Sigmoid colon (tissue), 7 donors: ENCODE results near the gene SMCHD1. TPM values are rescaled to one million over a fixed set of nuclear protein-coding genes. Genes with fewer than 3 reads are reported as not detected.

Experiments used
- DNase-seq: peaks from one replicate; pipeline ENCODE4 v3.0.0-alpha.2; 2019
- H3K27ac ChIP-seq, 4 donors: fragments of 200-600 bp; sonication (generic); one replicate each; pipeline ENCODE4 v1.5.1; 2016 to 2019; ENCODE audit warnings: mild to moderate bottlenecking in 1 of 4
- H3K27me3 ChIP-seq, 3 donors: fragments of 200-600 bp; sonication (generic); one replicate each; pipeline ENCODE4 v1.5.1; 2019; ENCODE audit warnings: mild to moderate bottlenecking in 1 of 3
- H3K36me3 ChIP-seq, 4 donors: fragments of 200-600 bp; sonication (generic); one replicate each; pipeline ENCODE4 v1.5.1; 2016 to 2019
- H3K4me1 ChIP-seq, 4 donors: fragments of 200-600 bp; sonication (generic); one replicate each; pipeline ENCODE4 v1.5.1; 2017 to 2019
- H3K4me3 ChIP-seq, 4 donors: fragments of 200-600 bp; sonication (generic); one replicate each; pipeline ENCODE4 v1.5.1; 2017 to 2019; ENCODE audit warnings: mild to moderate bottlenecking in 2 of 4, moderate library complexity in 1 of 4
- H3K9me3 ChIP-seq, 4 donors: fragments of 200-600 bp in 3 of 4; sonication (generic) in 3 of 4; one replicate each; pipeline versions ENCODE4 v1.5.1 to v1.6.1; 2013 to 2019
- CTCF ChIP-seq, 4 experiments: fragments of 450-650 bp in 3 of 4; fragments of 200-600 bp in 1 of 4; IDR thresholded peaks; one replicate each; pipeline ENCODE4 v1.5.1; 2016 to 2019; ENCODE audit warnings: antibody characterized with exemption in 4 of 4, mild to moderate bottlenecking in 3 of 4, moderate library complexity in 2 of 4
- EP300 ChIP-seq, 4 donors: sonication (generic); formaldehyde crosslinking; IDR thresholded peaks; one replicate each; pipeline ENCODE4 v1.6.1; 2017; ENCODE audit warnings: antibody characterized with exemption in 4 of 4
- POLR2A ChIP-seq, 2 donors: fragments of 450-650 bp; IDR thresholded peaks; one replicate each; pipeline ENCODE4 v1.6.1; 2016; ENCODE audit warnings: antibody characterized with exemption in 2 of 2, mild to moderate bottlenecking in 2 of 2, moderate library complexity in 2 of 2
- POLR2AphosphoS5 ChIP-seq, 4 donors: sonication (generic); formaldehyde crosslinking; IDR thresholded peaks; one replicate each; pipeline ENCODE4 v1.6.1; 2017; ENCODE audit warnings: antibody characterized with exemption in 4 of 4
- WGBS, 2 donors: extraction: QIAGEN DNeasy Blood & Tissue Kit; methylation state at CpG; one replicate each; pipeline ENCODE4 v1.1.7; 2013; 5-methylcytosine and 5-hydroxymethylcytosine counted together
- intact Hi-C: fragments of 100-400 bp; cut with DNase I; formaldehyde crosslinking; loops from one replicate; pipeline ENCODE4 v1.15.1; 2023
- polyA plus RNA-seq, 3 donors: library from polyadenylated mRNA; stranded (reverse); fragments of 200-250 nt; gene quantifications; one replicate each; pipeline ENCODE4 v1.2.3, GENCODE V29; 2013
- total RNA-seq, 4 donors: library from RNA; depleted of rRNA; stranded (reverse); fragments of >200 nt; gene quantifications; one replicate each; pipeline ENCODE4 v1.1.0, GENCODE V29; 2016
- donor health status: healthy with polysubstance abuse.
- donor health status: Bipolar disorder and iron deficiency.
- donor health status: healthy.

Gene SMCHD1
- total and polyA plus RNA-seq, 7 donors, result 14.8 to 101 (median 69.9) TPM

DNA sequence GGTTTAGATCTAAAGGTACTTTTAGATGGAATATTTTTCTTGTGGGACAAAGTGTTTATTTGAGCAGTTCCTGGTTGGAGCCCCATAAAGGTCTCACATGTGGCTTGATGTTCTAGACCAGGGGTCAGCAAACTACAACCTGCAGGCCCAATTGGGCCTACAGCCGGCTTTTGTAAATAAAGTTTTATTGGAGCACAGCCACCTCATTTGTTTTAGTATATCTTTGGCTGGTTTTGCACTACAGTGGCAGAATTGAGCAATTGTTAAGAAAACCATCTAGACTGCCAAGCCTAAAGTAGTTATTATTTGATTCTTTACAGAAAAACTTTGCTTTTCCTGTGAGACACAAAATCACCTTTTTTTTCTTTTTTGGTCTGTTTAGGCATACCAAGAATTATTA lies 42.5 kb upstream of the SMCHD1 start:
- TF ChIP-seq EP300 (IDR thresholded peaks at IDR 0.05) (no peak), POLR2AphosphoS5 (IDR thresholded peaks at IDR 0.05) (no peak), CTCF (IDR thresholded peaks at IDR 0.05) (no peak), POLR2A (IDR thresholded peaks at IDR 0.05) (no peak)
- Histone ChIP-seq H3K27me3 (no peaks in the 10 kb centered on the region), H3K9me3 (no peaks in the 10 kb centered on the region), H3K27ac (no peak overlapping the region), H3K4me3 (no peak overlapping the region), H3K36me3 (no peaks in the 10 kb centered on the region), H3K4me1 (no peaks in the 10 kb centered on the region)
- DNase-seq, result no peak
- WGBS, 2 donors, result 34 to 81% methylated on average over 1 of the region's 1 CpG
- intact Hi-C loops, result no loop called here

- 69 to 83% methylated on average over 4 of the region's 4 CpGs for WGBS, 2 donors
Measured at GRCh38 chr18:2617401-2617998, 38.0 kb upstream of the SMCHD1 start.

DNA sequence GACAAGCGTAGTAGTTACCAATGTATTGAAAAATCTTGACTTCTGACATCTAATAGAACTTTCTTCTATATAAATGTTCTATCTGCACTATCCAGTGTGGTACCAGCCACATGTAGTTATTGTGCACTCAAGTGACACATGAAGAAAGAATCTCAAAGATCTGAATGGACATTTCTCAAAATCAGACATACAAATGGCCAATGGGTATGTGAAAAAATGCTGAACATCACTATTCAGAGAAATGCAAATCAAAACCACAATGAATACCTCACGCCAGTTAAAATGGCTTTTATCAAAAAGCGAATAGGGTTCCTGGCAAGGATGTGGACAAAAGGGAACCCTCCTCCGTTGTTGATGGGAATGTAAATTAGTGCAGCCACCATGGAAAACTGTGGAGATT lies 37.5 kb upstream of the SMCHD1 start:
- WGBS, 2 donors, result 96% methylated on average over 4 of the region's 4 CpGs
- H3K27ac ChIP-seq, result no peak overlapping the region
- no peaks in the 10 kb centered on the region for H3K36me3 ChIP-seq
- H3K9me3 ChIP-seq, result no peaks in the 10 kb centered on the region
- H3K4me1 ChIP-seq, result no peaks in the 10 kb centered on the region
- H3K4me3 ChIP-seq, result no peak overlapping the region
- intact Hi-C loops, result no loop called here
- no peaks in the 10 kb centered on the region for H3K27me3 ChIP-seq
- no peak for DNase-seq
- TF ChIP-seq EP300 (IDR thresholded peaks at IDR 0.05), result no peak
- TF ChIP-seq POLR2A (IDR thresholded peaks at IDR 0.05), result no peak
- TF ChIP-seq POLR2AphosphoS5 (IDR thresholded peaks at IDR 0.05), result no peak
- no peak for TF ChIP-seq CTCF (IDR thresholded peaks at IDR 0.05)

More at GRCh38 chr18:2617401-2617998, 38.0 kb upstream of the SMCHD1 start:
- H3K4me3 ChIP-seq, result no peak overlapping the region
- H3K4me1 ChIP-seq, result no peaks in the 10 kb centered on the region
- no peaks in the 10 kb centered on the region for H3K36me3 ChIP-seq
- no peaks in the 10 kb centered on the region for H3K9me3 ChIP-seq
- TF ChIP-seq POLR2AphosphoS5 (IDR thresholded peaks at IDR 0.05) (no peak), CTCF (IDR thresholded peaks at IDR 0.05) (no peak), POLR2A (IDR thresholded peaks at IDR 0.05) (no peak), EP300 (IDR thresholded peaks at IDR 0.05) (no peak)
- no peak for DNase-seq
- H3K27ac ChIP-seq, result no peak overlapping the region
- intact Hi-C loops, result no loop called here
- H3K27me3 ChIP-seq, result no peaks in the 10 kb centered on the region

GRCh38 chr18:2625217-2625616 lies 30.3 kb upstream of the SMCHD1 start:
- intact Hi-C loops, result no loop called here
- Histone ChIP-seq H3K27ac (no peak overlapping the region), H3K36me3 (no peaks in the 10 kb centered on the region), H3K27me3 (no peaks in the 10 kb centered on the region), H3K4me1 (no peaks in the 10 kb centered on the region), H3K4me3 (no peak overlapping the region), H3K9me3 (no peaks in the 10 kb centered on the region)
- TF ChIP-seq CTCF (IDR thresholded peaks at IDR 0.05) (no peak), POLR2AphosphoS5 (IDR thresholded peaks at IDR 0.05) (no peak), POLR2A (IDR thresholded peaks at IDR 0.05) (no peak), EP300 (IDR thresholded peaks at IDR 0.05) (no peak)
- DNase-seq, result no peak
- 66 to 71% methylated on average over 5 of the region's 5 CpGs for WGBS, 2 donors

DNA sequence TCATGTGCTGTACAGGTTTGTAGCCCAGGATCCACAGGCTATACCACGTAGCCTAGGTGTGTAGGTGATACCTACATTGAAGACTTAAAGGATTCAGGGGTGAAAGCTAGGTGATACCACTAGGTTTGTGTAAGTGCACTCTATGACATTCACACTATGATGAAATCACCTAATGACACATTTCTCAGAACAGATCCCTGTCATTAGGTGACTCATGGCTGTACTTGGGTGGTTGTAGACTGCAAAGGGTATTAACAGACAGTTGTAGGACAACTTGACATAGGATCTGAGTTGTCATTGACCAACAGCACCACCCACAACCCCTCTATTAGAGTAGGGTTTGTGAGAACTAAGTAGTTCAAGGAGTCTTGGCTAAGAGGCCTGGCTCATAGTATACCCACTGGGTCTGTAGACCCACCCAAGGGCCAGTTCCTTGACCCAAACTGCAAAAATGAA lies 27.7 kb upstream of the SMCHD1 start:
- Histone ChIP-seq H3K27me3 (no peaks in the 10 kb centered on the region), H3K4me1 (no peaks in the 10 kb centered on the region), H3K27ac (no peak overlapping the region), H3K4me3 (no peak overlapping the region), H3K36me3 (no peaks in the 10 kb centered on the region), H3K9me3 (no peaks in the 10 kb centered on the region)
- 97 to 100% methylated on average over 1 of the region's 1 CpG for WGBS, 2 donors
- DNase-seq, result no peak
- TF ChIP-seq POLR2A (IDR thresholded peaks at IDR 0.05), result no peak
- TF ChIP-seq POLR2AphosphoS5 (IDR thresholded peaks at IDR 0.05), result no peak
- TF ChIP-seq EP300 (IDR thresholded peaks at IDR 0.05), result no peak
- no peak for TF ChIP-seq CTCF (IDR thresholded peaks at IDR 0.05)
- intact Hi-C loops, result no loop called here
